ENCODE results near the gene PDCD4.
A peak's percentile ranks its signal among the peaks of the same experiment; 100 is the strongest.
"Not testable (repeated sequence)": the region's sequence is repeated elsewhere in the genome, so short reads cannot be mapped to it uniquely, and the experiment has no call there.

The PDCD4 gene

GRCh38 chr10:110883924-110884323 is 12.2 kb downstream of the PDCD4 start:
- DNase-seq (ENCODE audit: low spot score), result no peak

DNA sequence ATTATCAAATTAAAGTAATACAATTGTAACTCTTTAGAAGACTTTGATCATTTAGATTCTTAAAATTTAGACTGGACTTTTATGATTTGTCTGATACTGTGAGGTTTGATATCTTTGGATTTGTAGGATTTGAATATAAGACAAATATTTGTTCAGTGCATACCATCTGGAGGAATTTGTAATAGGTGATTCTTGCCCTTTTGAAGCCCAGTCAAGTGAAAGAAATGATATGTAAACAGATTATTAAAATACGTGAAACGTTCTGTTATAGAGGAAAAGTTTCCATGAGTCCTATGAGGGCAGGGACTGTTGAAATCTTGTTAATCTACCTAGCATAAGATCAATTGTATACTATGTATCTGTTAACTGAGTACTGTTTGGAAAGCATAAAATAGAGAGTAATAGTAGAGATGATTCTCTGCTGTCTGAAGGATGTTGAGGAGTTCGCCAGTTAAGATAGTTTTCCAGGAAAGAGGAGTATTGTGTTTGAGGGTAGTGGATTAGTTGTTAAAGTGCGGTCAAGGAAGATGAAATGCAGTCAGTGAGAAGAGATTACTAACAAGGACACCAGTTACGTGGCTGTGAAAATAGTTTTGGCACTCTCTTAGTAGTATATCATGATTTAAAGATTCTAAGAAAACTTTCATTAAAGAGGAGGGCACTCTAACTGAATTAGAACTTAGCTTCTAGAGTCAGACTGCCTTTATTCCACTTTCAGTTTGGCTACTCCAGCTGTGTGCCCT is 14.4 kb downstream of the PDCD4 start:
- DNase-seq (ENCODE audit: low spot score), result no peak

- no peak for DNase-seq (ENCODE audit: low spot score)
Measured at GRCh38 chr10:110887560-110887959, 15.8 kb downstream of the PDCD4 start.

- DNase-seq (ENCODE audit: low spot score), result no peak
Measured at GRCh38 chr10:110892602-110893288, 21.0 kb downstream of the PDCD4 start.

GRCh38 chr10:110893559-110894179 is 21.9 kb downstream of the PDCD4 start:
- DNase-seq (ENCODE audit: low spot score), result peak; percentile 53

GRCh38 chr10:110897184-110897583 is 25.5 kb downstream of the PDCD4 start:
- DNase-seq (ENCODE audit: low spot score), result no peak

DNA sequence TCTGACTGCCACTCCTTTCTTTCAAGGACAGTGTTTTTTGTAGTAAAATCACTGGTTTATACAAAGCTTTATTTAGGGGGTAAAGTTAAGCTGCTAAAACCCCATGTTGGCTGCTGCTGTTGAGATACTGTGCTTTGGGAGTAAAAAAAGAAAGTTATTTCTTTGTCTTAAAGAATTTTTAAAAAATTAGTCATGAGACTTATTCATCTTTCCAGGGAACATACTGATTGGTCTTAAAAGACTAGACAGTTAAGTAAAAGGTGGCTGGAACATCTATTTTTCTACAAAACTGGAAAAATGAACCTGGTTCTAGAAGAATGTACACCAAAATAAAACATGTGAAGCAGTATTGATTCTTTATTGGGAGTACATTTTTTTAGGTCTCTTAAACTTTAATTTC is 26.7 kb downstream of the PDCD4 start:
- DNase-seq (ENCODE audit: low spot score), result no peak

- no peak for DNase-seq (ENCODE audit: low spot score)
Measured at GRCh38 chr10:110900983-110901382, 29.3 kb downstream of the PDCD4 start.

GRCh38 chr10:110901954-110902819 is 30.5 kb downstream of the PDCD4 start:
- no peak for DNase-seq (ENCODE audit: low spot score)

GRCh38 chr10:110903280-110904278 is 31.9 kb downstream of the PDCD4 start:
- no peak for DNase-seq (ENCODE audit: low spot score)

- no peak for DNase-seq (ENCODE audit: low spot score)
Measured at GRCh38 chr10:110910138-110910537, 38.4 kb downstream of the PDCD4 start.

DNA sequence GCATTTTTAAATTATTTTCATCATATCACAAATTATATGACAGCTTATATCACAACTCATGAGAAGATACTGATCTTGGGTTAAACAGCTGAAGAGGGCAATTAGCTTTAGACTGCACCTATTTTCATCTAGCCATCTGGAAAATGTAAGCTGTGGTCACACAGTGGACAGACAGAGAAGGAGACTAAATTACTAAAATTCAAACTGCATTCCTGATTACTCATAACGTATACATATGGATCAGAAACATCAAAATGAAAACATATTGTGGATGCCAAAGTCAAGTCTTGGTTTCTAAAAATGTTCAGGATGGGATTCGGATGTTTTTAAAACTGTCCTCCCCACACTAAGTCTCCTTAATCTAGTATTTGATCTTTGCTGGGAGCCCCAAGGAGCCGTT is 40.6 kb downstream of the PDCD4 start:
- DNase-seq (ENCODE audit: low spot score), result no peak

DNA sequence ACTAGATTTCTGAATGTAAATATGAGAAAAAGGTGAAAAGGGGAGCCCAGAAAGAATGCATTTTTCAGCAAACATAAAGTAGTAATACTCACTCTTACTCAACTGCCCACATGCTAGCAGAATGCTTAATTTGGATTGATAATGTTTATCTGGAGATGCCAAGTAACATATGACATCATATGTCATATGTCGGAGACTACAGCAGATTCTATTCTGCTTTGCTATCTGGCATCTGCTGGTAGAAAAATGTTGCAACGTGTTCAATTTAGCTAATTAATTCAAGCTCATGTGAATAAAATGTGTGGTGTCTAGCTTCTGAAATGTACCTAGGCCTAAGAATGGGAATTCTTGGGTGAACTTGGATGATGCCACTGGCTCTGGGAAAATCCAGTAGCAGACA is 42.7 kb downstream of the PDCD4 start:
- no peak for DNase-seq (ENCODE audit: low spot score)

GRCh38 chr10:110915035-110915434 is 43.3 kb downstream of the PDCD4 start:
- no peak for DNase-seq (ENCODE audit: low spot score)

DNA sequence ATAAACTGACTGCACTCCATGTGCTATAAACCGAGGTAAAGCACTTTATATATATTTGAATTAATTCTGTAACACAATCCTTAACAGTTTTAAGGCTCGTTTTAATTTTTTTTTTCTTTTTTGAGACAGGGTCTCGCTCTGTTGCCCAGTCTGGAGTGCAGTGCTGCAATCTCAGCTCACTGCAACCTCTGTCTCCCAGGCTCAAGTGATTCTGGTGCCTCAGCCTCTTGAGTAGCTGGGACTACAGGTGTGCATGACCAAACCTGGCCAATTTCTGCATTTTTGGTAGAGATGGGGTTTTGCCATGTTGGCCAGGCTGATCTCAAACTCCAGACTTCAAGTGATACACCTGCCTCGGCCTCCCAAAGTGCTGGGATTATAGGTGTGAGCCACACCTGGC is 43.9 kb downstream of the PDCD4 start:
- not testable (repeated sequence) for DNase-seq (ENCODE audit: low spot score)

GRCh38 chr10:110916554-110917346 is 45.0 kb downstream of the PDCD4 start:
- no peak for DNase-seq (ENCODE audit: low spot score)

GRCh38 chr10:110918269-110918642 is 46.5 kb downstream of the PDCD4 start:
- peak; percentile 91 for DNase-seq (ENCODE audit: low spot score)

DNA sequence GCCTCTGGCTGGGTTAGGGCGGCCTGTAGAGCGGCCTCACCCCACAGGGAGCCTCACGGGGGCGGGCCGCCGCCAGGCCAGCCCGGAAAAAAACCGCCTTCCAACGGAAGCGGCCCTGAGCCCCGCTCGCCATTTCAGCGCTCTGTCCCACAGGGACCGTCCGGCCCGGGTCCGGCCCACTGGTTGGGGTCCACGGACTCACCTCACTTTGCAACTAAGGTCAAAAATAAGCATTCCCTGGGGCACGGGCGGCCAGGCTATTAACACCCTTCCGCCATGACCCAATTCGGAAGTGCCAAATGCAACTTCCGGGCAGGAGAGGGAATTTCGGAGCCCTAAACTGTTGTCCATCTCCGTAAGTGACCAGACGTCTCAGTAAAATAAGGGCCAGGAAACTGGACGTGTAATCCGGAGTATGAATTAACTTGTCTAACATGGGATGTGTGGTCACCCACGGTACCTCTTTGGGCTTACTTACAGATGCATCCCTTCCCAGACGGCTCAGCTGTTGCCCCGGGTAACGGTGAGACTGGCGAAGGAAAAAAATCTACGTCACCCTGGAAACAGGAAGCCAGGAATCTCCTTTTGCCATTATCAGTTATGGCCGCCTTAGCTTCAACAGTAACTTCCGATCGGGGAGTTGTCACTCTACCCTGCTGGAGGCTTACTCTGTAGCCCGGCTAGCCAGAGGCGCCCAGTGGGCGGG is 47.1 kb downstream of the PDCD4 start, which contains the start of gene BBIP1:
BBIP1 (minus strand) TSS at position 538 of the 706 bp plus-strand sequence. CDS start 1,023 bp downstream, outside the sequence.
- DNase-seq (ENCODE audit: low spot score), result peak; percentile 94

DNA sequence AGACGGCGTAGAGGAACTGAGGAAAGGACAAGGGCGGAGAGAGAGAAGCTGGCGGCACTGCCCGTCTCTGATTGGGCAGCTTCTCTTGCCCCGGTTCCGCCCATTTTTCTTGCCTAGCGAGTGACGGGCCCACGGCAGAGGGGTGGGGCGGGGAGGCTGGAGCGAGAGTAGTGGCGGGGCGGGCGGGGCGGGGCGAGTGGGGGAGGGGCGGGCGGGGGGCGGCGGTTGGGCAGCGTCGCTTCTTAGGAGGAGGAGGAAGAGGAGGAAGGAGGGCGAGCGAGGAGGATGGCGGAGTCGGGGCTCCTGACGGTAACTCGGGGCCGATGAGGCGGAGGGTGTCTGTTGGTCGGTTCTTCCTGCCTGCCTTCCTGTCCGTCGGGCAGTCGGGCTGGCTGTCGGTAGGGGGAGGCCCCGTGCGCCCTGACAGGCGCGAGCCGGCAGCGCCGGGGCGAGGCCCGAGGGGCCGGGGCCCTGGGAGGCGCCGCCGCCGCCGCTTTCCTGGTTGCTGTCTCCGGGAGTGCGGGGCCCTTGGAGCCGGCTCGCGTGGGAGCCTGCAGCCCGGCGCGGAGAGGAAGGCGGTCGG is 47.7 kb downstream of the PDCD4 start, which contains the start of gene SHOC2:
SHOC2 (plus strand) TSS at position 256 of the 583 bp plus-strand sequence. CDS start 44,755 bp downstream, outside the sequence.
- DNase-seq (ENCODE audit: low spot score), result no peak
